Liver (tissue), 9 donors: ENCODE data around the gene VPS52. TPM values are rescaled to one million over a fixed set of nuclear protein-coding genes. Genes with fewer than 3 reads are reported as not detected.
A peak's percentile ranks its signal among the peaks of the same experiment; 100 is the strongest.

Source experiments
- DNase-seq: peaks from one replicate; pipeline ENCODE4 v3.0.0-alpha.2; 2017; ENCODE audit warnings: low spot score
- H3K27ac ChIP-seq, 2 donors: one replicate each; pipeline ENCODE4 v1.7.0; 2013; ENCODE audit warnings: inconsistent platforms in 2 of 2, low read length in 2 of 2, control low read depth in 1 of 2, low read depth in 1 of 2, mild to moderate bottlenecking in 1 of 2
- H3K27me3 ChIP-seq, 4 donors: one replicate each; pipeline versions ENCODE4 v1.6.1 to v1.7.0; 2013; ENCODE audit warnings: low read length in 3 of 4, inconsistent platforms in 1 of 4, mild to moderate bottlenecking in 1 of 4, moderate library complexity in 1 of 4; ENCODE audit not compliant: control insufficient read depth in 4 of 4, insufficient read depth in 4 of 4
- H3K36me3 ChIP-seq, 4 donors: one replicate each; pipeline versions ENCODE4 v1.6.1 to v1.7.0; 2013; ENCODE audit warnings: low read length in 3 of 4, mild to moderate bottlenecking in 3 of 4, low read depth in 1 of 4, moderate library complexity in 1 of 4; ENCODE audit not compliant: control insufficient read depth in 4 of 4, insufficient read depth in 3 of 4
- H3K4me1 ChIP-seq, 4 donors: one replicate each; pipeline versions ENCODE4 v1.6.1 to v1.7.0; 2013; ENCODE audit warnings: low read length in 3 of 4, mild to moderate bottlenecking in 3 of 4, moderate library complexity in 1 of 4; ENCODE audit not compliant: control insufficient read depth in 4 of 4, insufficient read depth in 4 of 4
- H3K4me3 ChIP-seq, 3 donors: one replicate each; pipeline versions ENCODE4 v1.6.1 to v1.7.0; 2013; ENCODE audit warnings: low read length in 3 of 3, control low read depth in 1 of 3, low read depth in 1 of 3, mild to moderate bottlenecking in 1 of 3
- H3K9ac ChIP-seq, 2 donors: one replicate each; pipeline ENCODE4 v1.7.0; 2013; ENCODE audit warnings: low read length in 2 of 2, mild to moderate bottlenecking in 2 of 2, moderate library complexity in 2 of 2, control low read depth in 1 of 2, low read depth in 1 of 2
- H3K9me3 ChIP-seq, 4 donors: one replicate each; pipeline versions ENCODE4 v1.6.1 to v1.7.0; 2013; ENCODE audit warnings: low read length in 3 of 4; ENCODE audit not compliant: control insufficient read depth in 4 of 4
- EGR1 ChIP-seq, 2 donors: IDR thresholded peaks; 2 replicates each; pipeline ENCODE4 v1.6.1; 2016 to 2018; ENCODE audit warnings: antibody characterized with exemption in 2 of 2, low read depth in 2 of 2
- FOXA2 ChIP-seq: IDR thresholded peaks from 2 replicates; pipeline ENCODE4 v1.6.1; 2016; ENCODE audit warnings: antibody characterized with exemption
- GABPA ChIP-seq, 2 donors: IDR thresholded peaks in 1 of 2; conservative IDR thresholded peaks in 1 of 2; 2 replicates each; pipeline ENCODE4 v1.6.1; 2016; ENCODE audit warnings: antibody characterized with exemption in 2 of 2, mild to moderate bottlenecking in 1 of 2, moderate library complexity in 1 of 2
- HNF4G ChIP-seq: IDR thresholded peaks from 2 replicates; pipeline ENCODE4 v1.6.1; 2016; ENCODE audit warnings: antibody characterized with exemption
- JUND ChIP-seq, 2 donors: IDR thresholded peaks; 2 replicates each; pipeline ENCODE4 v1.6.1; 2016; ENCODE audit warnings: antibody characterized with exemption in 2 of 2
- MAX ChIP-seq: IDR thresholded peaks from 2 replicates; pipeline ENCODE4 v1.6.1; 2016; ENCODE audit warnings: antibody characterized with exemption
- NR2F2 ChIP-seq: IDR thresholded peaks from 2 replicates; pipeline ENCODE4 v1.6.1; 2016; ENCODE audit warnings: antibody characterized with exemption
- RAD21 ChIP-seq, 2 donors: IDR thresholded peaks; 2 replicates each; pipeline ENCODE4 v1.6.1; 2016; ENCODE audit warnings: antibody characterized with exemption in 2 of 2, mild to moderate bottlenecking in 2 of 2
- RXRA ChIP-seq, 2 donors: IDR thresholded peaks; 2 replicates each; pipeline ENCODE4 v1.6.1; 2017 to 2018; ENCODE audit warnings: antibody characterized with exemption in 2 of 2, mild to moderate bottlenecking in 1 of 2
- SP1 ChIP-seq: IDR thresholded peaks from 2 replicates; pipeline ENCODE4 v1.6.1; 2018; ENCODE audit warnings: antibody characterized with exemption, mild to moderate bottlenecking
- TAF1 ChIP-seq: conservative IDR thresholded peaks from 2 replicates; pipeline ENCODE4 v1.6.1; 2016; ENCODE audit warnings: antibody characterized with exemption, mild to moderate bottlenecking
- YY1 ChIP-seq: IDR thresholded peaks from 2 replicates; pipeline ENCODE4 v1.6.1; 2016; ENCODE audit warnings: antibody characterized with exemption, mild to moderate bottlenecking
- WGBS: extraction: QIAGEN DNeasy Blood & Tissue Kit; methylation state at CpG from one replicate; pipeline ENCODE4 v1.1.7; 2013; 5-methylcytosine and 5-hydroxymethylcytosine counted together
- polyA plus RNA-seq, 2 donors: library from polyadenylated mRNA; stranded (reverse) in 1 of 2; unstranded in 1 of 2; fragments of 200-250 nt in 1 of 2; fragments of >200 nt in 1 of 2; fragmentation: Nextera tagmentation in 1 of 2; extraction: Ambion mirVana in 1 of 2; gene quantifications; one replicate each; pipeline versions ENCODE4 v1.2.1 to v1.2.3, GENCODE V29; 2013 to 2015
- total RNA-seq, 2 donors: library from RNA; depleted of rRNA; stranded (reverse); fragments of >200 nt; gene quantifications; one replicate each; pipeline ENCODE4 v1.2.3, GENCODE V29; 2014
- TF ChIP-seq, protein P1 (sequence below): fragments of 150-350 bp; IDR thresholded peaks from 2 replicates; pipeline ENCODE4 v1.5.1; 2017; ENCODE audit warnings: improper control_type of control experiment, low read depth, low read length; ENCODE audit not compliant: missing input control
- TF ChIP-seq, protein P2 (sequence below): IDR thresholded peaks from 2 replicates; pipeline ENCODE4 v1.6.1; 2016; ENCODE audit warnings: antibody characterized with exemption
- TF ChIP-seq, protein P3 (sequence below): IDR thresholded peaks from 2 replicates; pipeline ENCODE4 v1.6.1; 2016; ENCODE audit warnings: antibody characterized with exemption, mild to moderate bottlenecking
- donor health status: healthy.
- donor health status: healthy.
- donor health status: healthy.
- donor health status: healthy.
- donor health status: healthy.

VPS52 gene
- total and polyA plus RNA-seq, 4 donors, result 21.3 to 33.4 (median 25.3) TPM

- Histone ChIP-seq H3K9me3 (no peaks in the 10 kb centered on the region), H3K27ac (no peak overlapping the region), H3K4me3 (no peak overlapping the region), H3K9ac (no peak overlapping the region), H3K36me3 (peaks cover 3 to 36% (median 19%) of the 10 kb centered on the region in 4 donors), H3K4me1 (peaks cover 9 to 50% (median 33%) of the 10 kb centered on the region in 4 donors), H3K27me3 (no peaks in the 10 kb centered on the region)
- TF ChIP-seq MAX, result no peak
- TF ChIP-seq HNF4G, result no peak
- no peak for DNase-seq
- WGBS, result 90% methylated on average over 3 of the region's 3 CpGs
These were observed 65.4 kb downstream of the VPS52 start for GRCh38 chr6:33206027-33206863.

DNA sequence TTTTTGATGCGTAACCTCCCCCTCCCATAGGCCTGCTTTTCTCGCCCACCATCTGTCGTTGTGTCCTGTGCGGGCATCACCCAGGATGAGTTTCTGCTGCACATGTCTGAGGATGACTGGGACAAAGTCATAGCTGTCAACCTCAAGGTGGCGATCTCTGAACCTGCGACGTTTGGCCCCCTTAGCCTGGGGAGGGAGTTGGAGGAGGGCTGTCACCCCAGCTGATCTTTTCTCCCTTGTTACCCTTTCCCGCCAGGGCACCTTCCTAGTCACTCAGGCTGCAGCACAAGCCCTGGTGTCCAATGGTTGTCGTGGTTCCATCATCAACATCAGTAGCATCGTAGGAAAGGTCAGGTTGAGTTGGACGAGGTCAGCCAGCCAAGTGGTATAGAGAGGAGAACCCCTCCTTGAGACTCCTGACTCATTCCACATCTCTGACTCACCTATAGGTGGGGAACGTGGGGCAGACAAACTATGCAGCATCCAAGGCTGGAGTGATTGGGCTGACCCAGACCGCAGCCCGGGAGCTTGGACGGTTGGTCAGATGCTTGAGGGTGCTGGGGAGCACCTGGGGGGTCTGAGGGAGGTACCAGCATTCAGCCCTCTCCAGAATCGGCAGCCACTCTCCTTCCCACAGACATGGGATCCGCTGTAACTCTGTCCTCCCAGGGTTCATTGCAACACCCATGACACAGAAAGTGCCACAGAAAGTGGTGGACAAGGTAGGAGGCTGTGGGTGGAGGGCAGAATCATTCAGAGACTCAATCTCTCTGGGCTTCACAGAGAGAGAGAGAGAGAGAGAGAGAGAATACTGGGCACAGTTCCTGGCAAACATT is 66.3 kb downstream of the VPS52 start:
- peak overlapping the region; percentile 38 to 68 (median 58) for H3K4me3 ChIP-seq
- H3K36me3 ChIP-seq, result peaks cover 3 to 29% (median 19%) of the 10 kb centered on the region in 4 donors
- WGBS, result 53% methylated on average over 17 of the region's 17 CpGs
- peak overlapping the region; percentile 25 to 44 for H3K9ac ChIP-seq
- H3K9me3 ChIP-seq, result no peaks in the 10 kb centered on the region
- peak overlapping the region; percentile 74 to 86 for H3K27ac ChIP-seq
- H3K27me3 ChIP-seq, result no peaks in the 10 kb centered on the region
- peaks cover 9 to 51% (median 35%) of the 10 kb centered on the region in 4 donors for H3K4me1 ChIP-seq
- no peak for DNase-seq
- TF ChIP-seq YY1 (no peak), SP1 (no peak), GABPA (IDR thresholded peaks at IDR 0.05 in 1 of 2, conservative IDR thresholded peaks at IDR 0.05 in 1 of 2) (no peak)

DNA sequence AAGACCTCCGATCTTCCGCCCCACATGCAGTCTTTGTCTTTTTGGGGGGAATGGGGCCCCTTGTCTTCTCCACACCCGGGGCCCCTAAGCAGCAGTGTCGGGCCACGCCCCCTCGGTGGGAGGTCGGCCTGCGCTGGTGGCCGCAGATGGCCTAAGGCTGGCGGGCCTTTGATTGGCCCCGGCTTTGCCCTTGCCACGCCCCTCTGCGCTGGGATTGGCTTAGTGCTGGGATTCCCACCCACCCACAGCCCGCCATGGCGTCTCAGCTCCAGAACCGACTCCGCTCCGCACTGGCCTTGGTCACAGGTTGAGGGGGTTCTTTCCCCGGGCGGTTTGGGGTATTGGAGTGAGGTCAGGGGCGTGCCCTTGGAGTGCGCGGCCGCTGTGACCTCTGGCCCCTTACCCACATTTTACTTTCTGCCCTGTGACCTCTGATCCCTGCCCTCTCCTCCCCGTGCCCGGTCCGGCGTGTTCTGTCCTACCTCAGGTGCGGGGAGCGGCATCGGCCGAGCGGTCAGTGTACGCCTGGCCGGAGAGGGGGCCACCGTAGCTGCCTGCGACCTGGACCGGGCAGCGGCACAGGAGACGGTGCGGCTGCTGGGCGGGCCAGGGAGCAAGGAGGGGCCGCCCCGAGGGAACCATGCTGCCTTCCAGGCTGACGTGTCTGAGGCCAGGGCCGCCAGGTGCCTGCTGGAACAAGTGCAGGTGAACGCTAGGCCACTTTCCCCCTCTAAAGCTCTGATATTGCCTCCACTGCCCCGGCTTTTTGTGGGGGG is 67.1 kb downstream of the VPS52 start, which contains the start of gene HSD17B8:
HSD17B8 (plus strand) TSS at position 241 of the 776 bp plus-strand sequence; CDS start at position 255, 14 bp downstream.
- peak; percentile 95 for DNase-seq
- Histone ChIP-seq H3K27ac (peak within 1 kb of the TSS; percentile 74 to 86), H3K36me3 (peaks cover 3 to 21% (median 15%) of the 10 kb centered on the region in 4 donors), H3K27me3 (no peaks in the 10 kb centered on the region), H3K4me1 (peaks cover 9 to 53% (median 37%) of the 10 kb centered on the region in 4 donors), H3K9me3 (no peaks in the 10 kb centered on the region), H3K9ac (peak within 1 kb of the TSS; percentile 25 to 44), H3K4me3 (peak within 1 kb of the TSS; percentile 38 to 68 (median 58))
- WGBS, result 1% methylated on average over 48 of the region's 48 CpGs
- TF ChIP-seq JUND (IDR thresholded peaks at IDR 0.05), result no peak
- TF ChIP-seq YY1, result peak; percentile 97
- TF ChIP-seq, protein P1, sequence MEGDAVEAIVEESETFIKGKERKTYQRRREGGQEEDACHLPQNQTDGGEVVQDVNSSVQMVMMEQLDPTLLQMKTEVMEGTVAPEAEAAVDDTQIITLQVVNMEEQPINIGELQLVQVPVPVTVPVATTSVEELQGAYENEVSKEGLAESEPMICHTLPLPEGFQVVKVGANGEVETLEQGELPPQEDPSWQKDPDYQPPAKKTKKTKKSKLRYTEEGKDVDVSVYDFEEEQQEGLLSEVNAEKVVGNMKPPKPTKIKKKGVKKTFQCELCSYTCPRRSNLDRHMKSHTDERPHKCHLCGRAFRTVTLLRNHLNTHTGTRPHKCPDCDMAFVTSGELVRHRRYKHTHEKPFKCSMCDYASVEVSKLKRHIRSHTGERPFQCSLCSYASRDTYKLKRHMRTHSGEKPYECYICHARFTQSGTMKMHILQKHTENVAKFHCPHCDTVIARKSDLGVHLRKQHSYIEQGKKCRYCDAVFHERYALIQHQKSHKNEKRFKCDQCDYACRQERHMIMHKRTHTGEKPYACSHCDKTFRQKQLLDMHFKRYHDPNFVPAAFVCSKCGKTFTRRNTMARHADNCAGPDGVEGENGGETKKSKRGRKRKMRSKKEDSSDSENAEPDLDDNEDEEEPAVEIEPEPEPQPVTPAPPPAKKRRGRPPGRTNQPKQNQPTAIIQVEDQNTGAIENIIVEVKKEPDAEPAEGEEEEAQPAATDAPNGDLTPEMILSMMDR, result no peak
- no peak for TF ChIP-seq TAF1
- TF ChIP-seq HNF4G, result no peak
- TF ChIP-seq MAX, result no peak
- no peak for TF ChIP-seq FOXA2
- TF ChIP-seq RAD21 (IDR thresholded peaks at IDR 0.05), result no peak
- peak; percentile 87 to 93 for TF ChIP-seq RXRA (IDR thresholded peaks at IDR 0.05)
- TF ChIP-seq SP1, result peak; percentile 80
- TF ChIP-seq, protein P2, sequence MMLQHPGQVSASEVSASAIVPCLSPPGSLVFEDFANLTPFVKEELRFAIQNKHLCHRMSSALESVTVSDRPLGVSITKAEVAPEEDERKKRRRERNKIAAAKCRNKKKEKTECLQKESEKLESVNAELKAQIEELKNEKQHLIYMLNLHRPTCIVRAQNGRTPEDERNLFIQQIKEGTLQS, result no peak
- peak; percentile 98 for TF ChIP-seq NR2F2
- TF ChIP-seq, protein P3, sequence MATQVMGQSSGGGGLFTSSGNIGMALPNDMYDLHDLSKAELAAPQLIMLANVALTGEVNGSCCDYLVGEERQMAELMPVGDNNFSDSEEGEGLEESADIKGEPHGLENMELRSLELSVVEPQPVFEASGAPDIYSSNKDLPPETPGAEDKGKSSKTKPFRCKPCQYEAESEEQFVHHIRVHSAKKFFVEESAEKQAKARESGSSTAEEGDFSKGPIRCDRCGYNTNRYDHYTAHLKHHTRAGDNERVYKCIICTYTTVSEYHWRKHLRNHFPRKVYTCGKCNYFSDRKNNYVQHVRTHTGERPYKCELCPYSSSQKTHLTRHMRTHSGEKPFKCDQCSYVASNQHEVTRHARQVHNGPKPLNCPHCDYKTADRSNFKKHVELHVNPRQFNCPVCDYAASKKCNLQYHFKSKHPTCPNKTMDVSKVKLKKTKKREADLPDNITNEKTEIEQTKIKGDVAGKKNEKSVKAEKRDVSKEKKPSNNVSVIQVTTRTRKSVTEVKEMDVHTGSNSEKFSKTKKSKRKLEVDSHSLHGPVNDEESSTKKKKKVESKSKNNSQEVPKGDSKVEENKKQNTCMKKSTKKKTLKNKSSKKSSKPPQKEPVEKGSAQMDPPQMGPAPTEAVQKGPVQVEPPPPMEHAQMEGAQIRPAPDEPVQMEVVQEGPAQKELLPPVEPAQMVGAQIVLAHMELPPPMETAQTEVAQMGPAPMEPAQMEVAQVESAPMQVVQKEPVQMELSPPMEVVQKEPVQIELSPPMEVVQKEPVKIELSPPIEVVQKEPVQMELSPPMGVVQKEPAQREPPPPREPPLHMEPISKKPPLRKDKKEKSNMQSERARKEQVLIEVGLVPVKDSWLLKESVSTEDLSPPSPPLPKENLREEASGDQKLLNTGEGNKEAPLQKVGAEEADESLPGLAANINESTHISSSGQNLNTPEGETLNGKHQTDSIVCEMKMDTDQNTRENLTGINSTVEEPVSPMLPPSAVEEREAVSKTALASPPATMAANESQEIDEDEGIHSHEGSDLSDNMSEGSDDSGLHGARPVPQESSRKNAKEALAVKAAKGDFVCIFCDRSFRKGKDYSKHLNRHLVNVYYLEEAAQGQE, result no peak
- no peak for TF ChIP-seq EGR1 (IDR thresholded peaks at IDR 0.05; ENCODE audit: low read depth in 2 of 2)
